IMR-90 (cell line): Measurements from ENCODE around the gene WDR90. TPM values are rescaled to one million over a fixed set of nuclear protein-coding genes. Genes with fewer than 3 reads are reported as not detected.

Source experiments
- ATAC-seq: fragments of 200-7000 bp; cut with Tn5 transposase; 2 replicates; pipeline ENCODE4 v1.9.1; 2020; ENCODE audit warnings: low read depth, mild to moderate bottlenecking, moderate library complexity
- BruUV-seq: library from RNA; stranded (reverse); fragments of 400-500 nt; replicated peaks from 2 replicates; lab custom pipeline; 2021; lab: Mats Ljungman, UMichigan
- CTCF ChIA-PET: fragments of 300-600 bp; formaldehyde crosslinking; extraction: SDS; loops from one replicate; lab custom pipeline; 2021; ENCODE audit warnings: antibody characterized with exemption; lab: Yijun Ruan, JAX
- POLR2A ChIA-PET: fragments of 300-600 bp; sonication (Branson Sonifier 250); formaldehyde crosslinking; loops from one replicate; lab custom pipeline; 2022; ENCODE audit warnings: antibody characterized with exemption; ENCODE audit not compliant: unreplicated experiment; lab: Charles Lee
- DNase-seq: peaks from one replicate; pipeline ENCODE4 v3.0.0; 2013
- H2AFZ ChIP-seq: replicated peaks from 2 replicates; pipeline ENCODE3; 2013; ENCODE audit warnings: low read length, mild to moderate bottlenecking; ENCODE audit not compliant: poor library complexity
- H2AK5ac ChIP-seq: 2 replicates; pipeline ENCODE4 v1.6.1; 2013; ENCODE audit warnings: low read depth, low read length, inconsistent platforms
- H2AK9ac ChIP-seq: replicated peaks from 2 replicates; pipeline ENCODE3; 2013; ENCODE audit warnings: mild to moderate bottlenecking, low read depth, low read length, moderate library complexity; ENCODE audit not compliant: poor library complexity
- H2BK120ac ChIP-seq: 2 replicates; pipeline ENCODE4 v1.6.1; 2013; ENCODE audit warnings: low read depth, low read length, inconsistent platforms
- H2BK15ac ChIP-seq: 3 replicates; pipeline ENCODE4 v1.6.1; 2013; ENCODE audit warnings: low read depth, low read length, inconsistent platforms
- H2BK20ac ChIP-seq: 2 replicates; pipeline ENCODE4 v1.6.1; 2013; ENCODE audit warnings: low read depth, mild to moderate bottlenecking, inconsistent platforms, low read length, moderate library complexity
- H2BK5ac ChIP-seq: 2 replicates; pipeline ENCODE4 v1.6.1; 2013; ENCODE audit warnings: mild to moderate bottlenecking, low read depth, low read length, inconsistent platforms; ENCODE audit not compliant: poor library complexity, severe bottlenecking
- H3K14ac ChIP-seq: replicated peaks from 2 replicates; pipeline ENCODE4 v1.6.1; 2013; ENCODE audit warnings: low read depth, low read length, inconsistent platforms
- H3K18ac ChIP-seq: 2 replicates; pipeline ENCODE4 v1.6.1; 2013; ENCODE audit warnings: low read depth, low read length, control low read depth
- H3K23ac ChIP-seq: 2 replicates; pipeline ENCODE4 v1.6.1; 2013; ENCODE audit warnings: low read depth, low read length, inconsistent platforms
- H3K27ac ChIP-seq: 2 replicates; pipeline ENCODE4 v1.5.1; 2013; ENCODE audit warnings: mild to moderate bottlenecking, control low read depth, low read length; ENCODE audit not compliant: insufficient read depth
- H3K27me3 ChIP-seq: 2 replicates; pipeline ENCODE4 v1.6.1; 2013; ENCODE audit warnings: low read length; ENCODE audit not compliant: control insufficient read depth, insufficient read depth
- H3K36me3 ChIP-seq: 2 replicates; pipeline ENCODE4 v1.6.1; 2013; ENCODE audit warnings: low read length, mixed read lengths; ENCODE audit not compliant: control insufficient read depth, insufficient read depth
- H3K4ac ChIP-seq: 2 replicates; pipeline ENCODE4 v1.6.1; 2013; ENCODE audit warnings: low read depth, low read length, inconsistent platforms
- H3K4me1 ChIP-seq: 2 replicates; pipeline ENCODE4 v1.6.1; 2013; ENCODE audit warnings: low read length, mixed read lengths; ENCODE audit not compliant: control insufficient read depth, insufficient read depth
- H3K4me2 ChIP-seq: 2 replicates; pipeline ENCODE4 v1.6.1; 2013; ENCODE audit warnings: low read depth, mild to moderate bottlenecking, control low read depth, low read length, moderate library complexity
- H3K4me3 ChIP-seq: 2 replicates; pipeline ENCODE4 v1.5.1; 2013; ENCODE audit warnings: low read depth, mild to moderate bottlenecking, control low read depth, low read length, moderate library complexity; ENCODE audit not compliant: insufficient read depth
- H3K56ac ChIP-seq: 2 replicates; pipeline ENCODE4 v1.6.1; 2013; ENCODE audit warnings: low read length, inconsistent platforms; ENCODE audit not compliant: insufficient read depth; ENCODE audit errors: extremely low read depth
- H3K79me1 ChIP-seq, 2 experiments: 2 replicates each; pipeline ENCODE4 v1.6.1; 2013; ENCODE audit warnings: low read length in 2 of 2, inconsistent platforms in 1 of 2, low read depth in 1 of 2
- H3K9ac ChIP-seq: 2 replicates; pipeline ENCODE4 v1.6.1; 2013; ENCODE audit warnings: low read depth, low read length, control low read depth
- H3K9me1 ChIP-seq: 2 replicates; pipeline ENCODE4 v1.6.1; 2013; ENCODE audit warnings: low read length, inconsistent platforms; ENCODE audit not compliant: insufficient read depth
- H3K9me3 ChIP-seq: 2 replicates; pipeline ENCODE4 v1.6.1; 2013; ENCODE audit warnings: low read length; ENCODE audit not compliant: control insufficient read depth, insufficient read depth
- H4K20me1 ChIP-seq: 2 replicates; pipeline ENCODE4 v1.6.1; 2013; ENCODE audit warnings: low read length, inconsistent platforms; ENCODE audit not compliant: insufficient read depth
- H4K5ac ChIP-seq: 2 replicates; pipeline ENCODE4 v1.6.1; 2013; ENCODE audit warnings: mild to moderate bottlenecking, low read depth, low read length, control low read depth
- H4K8ac ChIP-seq, 2 experiments: 2 replicates each; pipeline ENCODE4 v1.6.1; 2013; ENCODE audit warnings: low read depth in 2 of 2, low read length in 2 of 2, control low read depth in 1 of 2, inconsistent platforms in 1 of 2
- H4K91ac ChIP-seq: 2 replicates; pipeline ENCODE4 v1.6.1; 2013; ENCODE audit warnings: low read depth, low read length, inconsistent platforms; ENCODE audit not compliant: insufficient read depth
- BHLHE40 ChIP-seq: fragments of 150-350 bp; IDR thresholded peaks from 2 replicates; pipeline ENCODE4 v1.6.1; 2016; ENCODE audit warnings: mild to moderate bottlenecking, low read depth, low read length
- CEBPB ChIP-seq: IDR thresholded peaks from 2 replicates; pipeline ENCODE4 v1.6.1; 2012; ENCODE audit warnings: low read depth, low read length, improper control_type of control experiment
- CHD1 ChIP-seq: IDR thresholded peaks from 2 replicates; pipeline ENCODE4 v1.6.1; 2012; ENCODE audit warnings: low read depth, low read length, improper control_type of control experiment
- FOS ChIP-seq: fragments of 150-350 bp; IDR thresholded peaks from 2 replicates; pipeline ENCODE4 v1.6.1; 2016; ENCODE audit warnings: low read depth, low read length
- MAFK ChIP-seq: IDR thresholded peaks from 2 replicates; pipeline ENCODE4 v1.6.1; 2012; ENCODE audit warnings: low read depth, low read length, improper control_type of control experiment
- MAZ ChIP-seq: IDR thresholded peaks from 2 replicates; pipeline ENCODE4 v1.6.1; 2012; ENCODE audit warnings: low read depth, mild to moderate bottlenecking, low read length, improper control_type of control experiment, moderate library complexity, borderline replicate concordance
- MXI1 ChIP-seq: IDR thresholded peaks from 2 replicates; pipeline ENCODE4 v1.6.1; 2012; ENCODE audit warnings: low read depth, mild to moderate bottlenecking, low read length, moderate library complexity, borderline replicate concordance
- NFE2L2 ChIP-seq: fragments of 150-350 bp; IDR thresholded peaks from 2 replicates; pipeline ENCODE4 v1.6.1; 2016; ENCODE audit warnings: low read depth, mild to moderate bottlenecking, low read length
- POLR2A ChIP-seq: IDR thresholded peaks from 2 replicates; pipeline ENCODE4 v1.6.1; 2012; ENCODE audit warnings: mild to moderate bottlenecking, low read depth, low read length
- RAD21 ChIP-seq: IDR thresholded peaks from 2 replicates; pipeline ENCODE4 v1.6.1; 2012; ENCODE audit warnings: low read length, improper control_type of control experiment
- RCOR1 ChIP-seq: IDR thresholded peaks from 2 replicates; pipeline ENCODE4 v1.6.1; 2012; ENCODE audit warnings: mild to moderate bottlenecking, low read length, improper control_type of control experiment; ENCODE audit not compliant: insufficient replicate concordance
- RFX5 ChIP-seq: IDR thresholded peaks from 2 replicates; pipeline ENCODE4 v1.8.0; 2012; ENCODE audit warnings: low read depth, mild to moderate bottlenecking, low read length, moderate library complexity
- SMC3 ChIP-seq: fragments of 150-350 bp; IDR thresholded peaks from 2 replicates; pipeline ENCODE4 v1.6.1; 2016; ENCODE audit warnings: low read depth, mild to moderate bottlenecking, antibody characterized with exemption, low read length, moderate library complexity
- WGBS, 2 experiments: methylation state at CpG; one replicate each; pipeline versions ENCODE4 v1.1.5 to v1.1.7; 2013; ENCODE audit warnings: missing lambda C conversion rate in 2 of 2; ENCODE audit not compliant: insufficient read length in 1 of 2; ENCODE audit errors: extremely low coverage in 2 of 2; 5-methylcytosine and 5-hydroxymethylcytosine counted together
- dilution Hi-C: fragments of 300-500 bp; cut with HindIII; formaldehyde crosslinking; loops from one replicate; pipeline ENCODE4 v1.14.3; 2018; ENCODE audit warnings: low sequenced_read_pairs; ENCODE audit not compliant: unreplicated experiment
- in situ Hi-C: fragments of 300-500 bp; cut with MboI; formaldehyde crosslinking; loops from 3 replicates; pipeline ENCODE4 v1.14.3; 2019; ENCODE audit warnings: low sequenced_read_pairs, inconsistent platforms, mixed read lengths
- intact Hi-C: fragments of 100-400 bp; cut with micrococcal nuclease; formaldehyde crosslinking; loops from 2 replicates; pipeline ENCODE4 v1.10.0; 2022
- polyA plus RNA-seq, 3 experiments: library from polyadenylated mRNA; depleted of rRNA; stranded (reverse); fragments of >200 nt; gene quantifications; 2 replicates each; pipeline ENCODE4 v1.2.3, GENCODE V29; 2012; ENCODE audit warnings: low replicate concordance in 1 of 3
- total RNA-seq: library from RNA; depleted of rRNA; stranded (reverse); fragments of >200 nt; gene quantifications from 2 replicates; pipeline ENCODE4 v1.2.3, GENCODE V29; 2012
- TF ChIP-seq, protein P1 (sequence below): fragments of 150-350 bp; IDR thresholded peaks from 2 replicates; pipeline ENCODE4 v1.6.1; 2017; ENCODE audit warnings: mild to moderate bottlenecking, antibody characterized with exemption, low read length, low read depth
- TF ChIP-seq, protein P2 (sequence below): fragments of 150-350 bp; IDR thresholded peaks from 2 replicates; pipeline ENCODE4 v1.6.1; 2016; ENCODE audit warnings: low read depth, mild to moderate bottlenecking, low read length, moderate library complexity, borderline replicate concordance
- TF ChIP-seq, protein P3 (sequence below): conservative IDR thresholded peaks from 2 replicates; pipeline ENCODE4 v1.5.1; 2012; ENCODE audit warnings: mild to moderate bottlenecking, low read depth, low read length, improper control_type of control experiment

WDR90 gene
- total and polyA plus RNA-seq, 2 of the 4 experiments (the other 2 are of a cell fraction), result 1.4 to 18.7 TPM

DNA sequence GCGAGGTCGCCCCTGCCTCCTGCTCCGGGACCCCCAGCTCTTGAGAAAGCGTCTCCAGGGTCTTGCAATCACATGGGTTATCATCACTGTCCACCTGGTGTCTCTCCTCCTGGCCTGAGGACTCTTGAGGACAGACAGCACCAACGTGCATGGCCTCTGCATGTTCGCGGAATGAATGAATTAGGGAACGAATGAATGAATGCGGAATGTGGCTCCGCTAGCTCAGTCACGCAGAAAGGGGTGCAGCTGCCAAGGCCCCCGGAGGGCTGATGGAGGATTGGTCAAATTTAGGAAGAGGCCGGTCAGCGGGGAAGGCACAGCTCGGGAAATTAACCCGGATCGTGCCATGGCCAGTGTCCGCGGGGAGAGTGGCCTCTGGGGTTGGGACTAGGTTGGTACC, 53.2 kb downstream of the WDR90 start:
- Histone ChIP-seq H3K14ac (no peak overlapping the region), H3K56ac (no peak overlapping the region), H3K4ac (no peak overlapping the region), H3K27ac (no peak overlapping the region), H2BK15ac (no peak overlapping the region), H3K4me3 (no peak overlapping the region), H2BK5ac (no peak overlapping the region), H3K4me2 (no peak overlapping the region), H2BK20ac (no peak overlapping the region), H4K91ac (no peak overlapping the region), H4K20me1 (peaks cover 8% of the 10 kb centered on the region), H2AK5ac (no peak overlapping the region), H2AFZ (no peak overlapping the region), H3K23ac (no peak overlapping the region), H2AK9ac (no peak overlapping the region), H3K18ac (no peak overlapping the region), H3K27me3 (peaks cover 75% of the 10 kb centered on the region), H3K9me1 (no peaks in the 10 kb centered on the region), H4K8ac (no peak overlapping the region), H3K79me1 (no peaks in the 10 kb centered on the region), H4K5ac (no peak overlapping the region), H3K9me3 (no peaks in the 10 kb centered on the region), H3K9ac (no peak overlapping the region), H3K36me3 (no peaks in the 10 kb centered on the region), H3K4me1 (no peaks in the 10 kb centered on the region), H2BK120ac (no peak overlapping the region)
- TF ChIP-seq RCOR1 (no peak), CHD1 (no peak), RFX5 (no peak), NFE2L2 (no peak), CEBPB (no peak), MXI1 (no peak), POLR2A (no peak), SMC3 (no peak), BHLHE40 (no peak), RAD21 (no peak), MAFK (no peak), MAZ (no peak), FOS (no peak)
- TF ChIP-seq, protein P1, sequence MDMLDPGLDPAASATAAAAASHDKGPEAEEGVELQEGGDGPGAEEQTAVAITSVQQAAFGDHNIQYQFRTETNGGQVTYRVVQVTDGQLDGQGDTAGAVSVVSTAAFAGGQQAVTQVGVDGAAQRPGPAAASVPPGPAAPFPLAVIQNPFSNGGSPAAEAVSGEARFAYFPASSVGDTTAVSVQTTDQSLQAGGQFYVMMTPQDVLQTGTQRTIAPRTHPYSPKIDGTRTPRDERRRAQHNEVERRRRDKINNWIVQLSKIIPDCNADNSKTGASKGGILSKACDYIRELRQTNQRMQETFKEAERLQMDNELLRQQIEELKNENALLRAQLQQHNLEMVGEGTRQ, result no peak
- TF ChIP-seq, protein P2, sequence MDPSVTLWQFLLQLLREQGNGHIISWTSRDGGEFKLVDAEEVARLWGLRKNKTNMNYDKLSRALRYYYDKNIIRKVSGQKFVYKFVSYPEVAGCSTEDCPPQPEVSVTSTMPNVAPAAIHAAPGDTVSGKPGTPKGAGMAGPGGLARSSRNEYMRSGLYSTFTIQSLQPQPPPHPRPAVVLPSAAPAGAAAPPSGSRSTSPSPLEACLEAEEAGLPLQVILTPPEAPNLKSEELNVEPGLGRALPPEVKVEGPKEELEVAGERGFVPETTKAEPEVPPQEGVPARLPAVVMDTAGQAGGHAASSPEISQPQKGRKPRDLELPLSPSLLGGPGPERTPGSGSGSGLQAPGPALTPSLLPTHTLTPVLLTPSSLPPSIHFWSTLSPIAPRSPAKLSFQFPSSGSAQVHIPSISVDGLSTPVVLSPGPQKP, result no peak
- TF ChIP-seq, protein P3, sequence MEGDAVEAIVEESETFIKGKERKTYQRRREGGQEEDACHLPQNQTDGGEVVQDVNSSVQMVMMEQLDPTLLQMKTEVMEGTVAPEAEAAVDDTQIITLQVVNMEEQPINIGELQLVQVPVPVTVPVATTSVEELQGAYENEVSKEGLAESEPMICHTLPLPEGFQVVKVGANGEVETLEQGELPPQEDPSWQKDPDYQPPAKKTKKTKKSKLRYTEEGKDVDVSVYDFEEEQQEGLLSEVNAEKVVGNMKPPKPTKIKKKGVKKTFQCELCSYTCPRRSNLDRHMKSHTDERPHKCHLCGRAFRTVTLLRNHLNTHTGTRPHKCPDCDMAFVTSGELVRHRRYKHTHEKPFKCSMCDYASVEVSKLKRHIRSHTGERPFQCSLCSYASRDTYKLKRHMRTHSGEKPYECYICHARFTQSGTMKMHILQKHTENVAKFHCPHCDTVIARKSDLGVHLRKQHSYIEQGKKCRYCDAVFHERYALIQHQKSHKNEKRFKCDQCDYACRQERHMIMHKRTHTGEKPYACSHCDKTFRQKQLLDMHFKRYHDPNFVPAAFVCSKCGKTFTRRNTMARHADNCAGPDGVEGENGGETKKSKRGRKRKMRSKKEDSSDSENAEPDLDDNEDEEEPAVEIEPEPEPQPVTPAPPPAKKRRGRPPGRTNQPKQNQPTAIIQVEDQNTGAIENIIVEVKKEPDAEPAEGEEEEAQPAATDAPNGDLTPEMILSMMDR, result no peak
- no peak for ATAC-seq
- no peak for DNase-seq
- intact Hi-C loops, result no loop called here
- WGBS, 2 experiments, result 80% methylated on average over 13 of the region's 19 CpGs; no CpG with 5 or more reads in 1 of the 2 experiments
- BruUV-seq, result no TSS peak
- ChIA-PET POLR2A (no interaction called here), CTCF (no interaction called here)
- dilution Hi-C loops, result no loop called here
- in situ Hi-C loops, result loop anchor here (25.0 kb wide), 1 partner anchor 360 kb away; the partner anchor contains the start of gene SSTR5
